Fibroblast of skin of right biceps (primary cell): ENCODE data around the gene NAA38.

Source experiments
- DNase-seq: peaks from one replicate; pipeline ENCODE4 v3.0.0-alpha.2; 2013

Gene NAA38

DNA sequence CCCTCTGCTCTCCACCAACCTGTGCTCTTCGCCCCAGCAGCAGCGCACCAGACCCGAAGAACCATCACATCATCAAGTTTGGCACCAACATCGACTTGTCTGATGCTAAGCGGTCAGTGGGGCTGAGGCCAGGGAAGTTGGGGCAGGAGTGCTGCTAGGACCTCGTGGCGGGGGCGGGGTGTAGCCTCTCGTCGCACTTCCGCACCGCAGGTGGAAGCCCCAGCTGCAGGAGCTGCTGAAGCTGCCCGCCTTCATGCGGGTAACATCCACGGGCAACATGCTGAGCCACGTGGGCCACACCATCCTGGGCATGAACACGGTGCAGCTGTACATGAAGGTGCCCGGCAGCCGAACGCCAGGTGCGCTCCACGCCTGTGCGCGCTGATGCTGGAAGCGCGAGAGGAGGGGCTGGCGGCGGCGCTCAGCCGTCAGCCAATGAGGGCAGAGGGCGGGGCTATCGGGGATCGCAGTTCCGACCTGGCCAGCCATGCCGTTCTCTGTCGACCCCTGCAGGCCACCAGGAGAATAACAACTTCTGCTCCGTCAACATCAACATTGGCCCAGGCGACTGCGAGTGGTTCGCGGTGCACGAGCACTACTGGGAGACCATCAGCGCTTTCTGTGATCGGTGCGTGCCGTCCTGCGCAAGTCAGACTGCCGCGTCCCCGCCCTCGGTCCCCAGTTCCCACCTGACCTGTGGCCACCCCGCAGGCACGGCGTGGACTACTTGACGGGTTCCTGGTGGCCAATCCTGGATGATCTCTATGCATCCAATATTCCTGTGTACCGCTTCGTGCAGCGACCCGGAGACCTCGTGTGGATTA, 5.7 kb downstream of the NAA38 start:
- peak; percentile 82 for DNase-seq

DNA sequence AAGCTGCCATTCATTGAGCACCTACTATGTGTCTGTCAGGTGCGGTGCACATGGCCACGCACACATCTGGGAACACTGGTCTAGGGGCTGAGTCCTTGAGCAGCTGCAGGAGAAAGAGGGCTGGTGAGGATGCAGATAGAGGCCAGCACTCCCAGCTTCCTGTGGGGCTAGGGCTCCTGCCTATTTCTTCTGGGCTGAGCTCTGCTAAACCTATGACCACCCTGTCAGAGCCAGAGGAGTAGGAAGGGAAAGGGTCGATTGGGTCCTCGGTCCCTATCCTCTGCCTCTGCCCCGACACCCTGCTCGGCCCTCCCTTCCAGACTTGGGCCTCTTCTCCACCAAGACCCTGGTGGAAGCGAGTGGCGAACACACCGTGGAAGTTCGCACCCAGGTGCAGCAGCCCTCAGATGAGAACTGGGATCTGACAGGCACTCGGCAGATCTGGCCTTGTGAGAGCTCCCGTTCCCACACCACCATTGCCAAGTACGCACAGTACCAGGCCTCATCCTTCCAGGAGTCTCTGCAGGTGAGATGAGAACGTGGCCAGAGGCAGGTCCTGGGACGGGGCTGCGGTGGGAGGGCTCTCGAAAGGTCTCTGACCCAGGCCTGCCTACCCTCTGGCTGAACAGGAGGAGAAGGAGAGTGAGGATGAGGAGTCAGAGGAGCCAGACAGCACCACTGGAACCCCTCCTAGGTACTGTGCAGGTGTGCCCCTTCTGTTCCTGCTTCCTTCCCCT, 6.5 kb downstream of the NAA38 start:
- no peak for DNase-seq

DNA sequence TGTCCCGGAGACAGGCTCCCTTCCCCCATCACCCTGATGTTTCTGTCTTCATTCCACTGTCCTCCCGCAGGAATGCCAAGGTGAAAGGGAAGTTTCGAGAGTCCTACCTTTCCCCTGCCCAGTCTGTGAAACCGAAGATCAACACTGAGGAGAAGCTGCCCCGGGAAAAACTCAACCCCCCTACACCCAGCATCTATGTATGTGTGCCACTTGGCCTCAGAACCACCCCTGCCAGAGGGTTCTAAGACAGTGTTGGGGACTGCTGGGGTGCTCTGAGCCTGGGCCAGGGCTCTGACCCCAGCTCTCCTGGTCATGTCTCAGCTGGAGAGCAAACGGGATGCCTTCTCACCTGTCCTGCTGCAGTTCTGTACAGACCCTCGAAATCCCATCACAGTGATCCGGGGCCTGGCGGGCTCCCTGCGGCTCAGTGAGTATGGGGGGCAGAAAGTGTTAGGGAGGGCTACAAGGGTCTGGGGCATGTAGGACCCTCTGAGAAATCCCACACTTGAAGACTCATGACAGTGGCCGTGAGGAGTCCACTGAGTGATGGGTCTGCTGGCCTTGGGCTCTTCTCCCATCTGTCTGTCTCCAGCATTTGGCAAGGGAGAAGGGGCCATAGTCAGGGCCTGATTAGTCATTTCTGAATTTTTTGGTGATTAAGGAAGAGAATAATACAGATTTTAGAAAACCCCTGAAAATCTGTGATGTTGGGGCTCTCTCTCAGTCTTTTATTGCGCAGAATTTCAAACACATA, 7.4 kb downstream of the NAA38 start:
- DNase-seq = no peak

DNA sequence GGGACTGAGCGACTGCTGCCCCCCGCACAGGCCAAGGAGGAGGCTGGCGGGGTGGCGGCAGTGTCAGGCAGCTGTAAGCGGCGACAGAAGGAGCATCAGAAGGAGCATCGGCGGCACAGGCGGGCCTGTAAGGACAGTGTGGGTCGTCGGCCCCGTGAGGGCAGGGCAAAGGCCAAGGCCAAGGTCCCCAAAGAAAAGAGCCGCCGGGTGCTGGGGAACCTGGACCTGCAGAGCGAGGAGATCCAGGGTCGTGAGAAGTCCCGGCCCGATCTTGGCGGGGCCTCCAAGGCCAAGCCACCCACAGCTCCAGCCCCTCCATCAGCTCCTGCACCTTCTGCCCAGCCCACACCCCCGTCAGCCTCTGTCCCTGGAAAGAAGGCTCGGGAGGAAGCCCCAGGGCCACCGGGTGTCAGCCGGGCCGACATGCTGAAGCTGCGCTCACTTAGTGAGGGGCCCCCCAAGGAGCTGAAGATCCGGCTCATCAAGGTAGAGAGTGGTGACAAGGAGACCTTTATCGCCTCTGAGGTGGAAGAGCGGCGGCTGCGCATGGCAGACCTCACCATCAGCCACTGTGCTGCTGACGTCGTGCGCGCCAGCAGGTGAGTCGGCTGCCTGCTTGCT, 8.1 kb downstream of the NAA38 start:
- no peak for DNase-seq

DNA sequence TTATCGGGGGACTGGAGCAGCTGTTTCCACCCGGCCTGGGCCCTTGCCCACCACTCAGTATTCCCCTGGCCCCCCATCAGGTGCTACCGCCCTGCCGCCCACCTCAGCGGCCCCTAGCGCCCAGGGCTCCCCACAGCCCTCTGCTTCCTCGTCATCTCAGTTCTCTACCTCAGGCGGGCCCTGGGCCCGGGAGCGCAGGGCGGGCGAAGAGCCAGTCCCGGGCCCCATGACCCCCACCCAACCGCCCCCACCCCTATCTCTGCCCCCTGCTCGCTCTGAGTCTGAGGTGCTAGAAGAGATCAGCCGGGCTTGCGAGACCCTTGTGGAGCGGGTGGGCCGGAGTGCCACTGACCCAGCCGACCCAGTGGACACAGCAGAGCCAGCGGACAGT, 8.6 kb downstream of the NAA38 start:
- DNase-seq = no peak

DNA sequence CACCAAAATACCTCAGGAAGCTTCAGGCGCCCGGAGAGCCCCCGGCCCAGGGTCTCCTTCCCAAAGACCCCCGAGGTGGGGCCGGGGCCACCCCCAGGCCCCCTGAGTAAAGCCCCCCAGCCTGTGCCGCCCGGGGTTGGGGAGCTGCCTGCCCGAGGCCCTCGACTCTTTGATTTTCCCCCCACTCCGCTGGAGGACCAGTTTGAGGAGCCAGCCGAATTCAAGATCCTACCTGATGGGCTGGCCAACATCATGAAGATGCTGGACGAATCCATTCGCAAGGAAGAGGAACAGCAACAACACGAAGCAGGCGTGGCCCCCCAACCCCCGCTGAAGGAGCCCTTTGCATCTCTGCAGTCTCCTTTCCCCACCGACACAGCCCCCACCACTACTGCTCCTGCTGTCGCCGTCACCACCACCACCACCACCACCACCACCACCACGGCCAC, 9.2 kb downstream of the NAA38 start:
- no peak for DNase-seq

DNA sequence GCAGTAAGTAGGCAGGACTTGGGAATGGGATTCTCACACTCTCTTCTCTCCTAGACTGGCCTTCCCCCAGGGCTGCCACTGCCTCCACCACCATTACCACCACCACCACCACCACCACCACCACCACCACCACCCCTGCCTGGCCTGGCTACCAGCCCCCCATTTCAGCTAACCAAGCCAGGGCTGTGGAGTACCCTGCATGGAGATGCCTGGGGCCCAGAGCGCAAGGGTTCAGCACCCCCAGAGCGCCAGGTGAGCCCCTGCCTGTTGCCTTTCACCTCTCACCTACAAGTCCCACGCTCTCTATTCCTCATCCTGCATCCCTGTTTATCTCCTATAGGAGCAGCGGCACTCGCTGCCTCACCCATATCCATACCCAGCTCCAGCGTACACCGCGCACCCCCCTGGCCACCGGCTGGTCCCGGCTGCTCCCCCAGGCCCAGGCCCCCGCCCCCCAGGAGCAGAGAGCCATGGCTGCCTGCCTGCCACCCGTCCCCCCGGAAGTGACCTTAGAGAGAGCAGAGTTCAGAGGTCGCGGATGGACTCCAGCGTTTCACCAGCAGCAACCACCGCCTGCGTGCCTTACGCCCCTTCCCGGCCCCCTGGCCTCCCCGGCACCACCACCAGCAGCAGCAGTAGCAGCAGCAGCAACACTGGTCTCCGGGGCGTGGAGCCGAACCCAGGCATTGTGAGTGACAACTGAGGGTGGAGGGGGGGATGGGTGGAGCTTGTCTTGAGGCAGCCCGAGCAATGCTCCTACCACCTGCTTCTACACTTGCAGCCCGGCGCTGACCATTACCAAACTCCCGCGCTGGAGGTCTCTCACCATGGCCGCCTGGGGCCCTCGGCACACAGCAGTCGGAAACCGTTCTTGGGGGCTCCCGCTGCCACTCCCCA, 10.3 kb downstream of the NAA38 start:
- no peak for DNase-seq

DNA sequence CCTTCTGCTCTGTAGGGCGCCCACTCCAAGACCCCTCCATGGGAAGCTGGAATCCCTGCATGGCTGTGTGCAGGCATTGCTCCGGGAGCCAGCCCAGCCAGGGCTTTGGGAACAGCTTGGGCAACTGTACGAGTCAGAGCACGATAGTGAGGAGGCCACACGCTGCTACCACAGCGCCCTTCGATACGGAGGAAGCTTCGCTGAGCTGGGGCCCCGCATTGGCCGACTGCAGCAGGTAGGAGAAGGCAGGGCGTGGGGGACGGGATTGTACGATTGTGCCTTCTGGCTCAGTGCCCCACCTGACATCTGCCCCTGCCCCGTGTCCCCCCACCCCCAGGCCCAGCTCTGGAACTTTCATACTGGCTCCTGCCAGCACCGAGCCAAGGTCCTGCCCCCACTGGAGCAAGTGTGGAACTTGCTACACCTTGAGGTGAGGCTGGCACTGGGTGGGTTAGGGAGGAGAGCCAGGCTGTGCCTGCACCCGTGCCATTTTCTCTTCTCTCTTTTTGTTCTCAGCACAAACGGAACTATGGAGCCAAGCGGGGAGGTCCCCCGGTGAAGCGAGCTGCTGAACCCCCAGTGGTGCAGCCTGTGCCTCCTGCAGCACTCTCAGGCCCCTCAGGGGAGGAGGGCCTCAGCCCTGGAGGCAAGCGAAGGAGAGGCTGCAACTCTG, 11.2 kb downstream of the NAA38 start:
- no peak for DNase-seq

DNA sequence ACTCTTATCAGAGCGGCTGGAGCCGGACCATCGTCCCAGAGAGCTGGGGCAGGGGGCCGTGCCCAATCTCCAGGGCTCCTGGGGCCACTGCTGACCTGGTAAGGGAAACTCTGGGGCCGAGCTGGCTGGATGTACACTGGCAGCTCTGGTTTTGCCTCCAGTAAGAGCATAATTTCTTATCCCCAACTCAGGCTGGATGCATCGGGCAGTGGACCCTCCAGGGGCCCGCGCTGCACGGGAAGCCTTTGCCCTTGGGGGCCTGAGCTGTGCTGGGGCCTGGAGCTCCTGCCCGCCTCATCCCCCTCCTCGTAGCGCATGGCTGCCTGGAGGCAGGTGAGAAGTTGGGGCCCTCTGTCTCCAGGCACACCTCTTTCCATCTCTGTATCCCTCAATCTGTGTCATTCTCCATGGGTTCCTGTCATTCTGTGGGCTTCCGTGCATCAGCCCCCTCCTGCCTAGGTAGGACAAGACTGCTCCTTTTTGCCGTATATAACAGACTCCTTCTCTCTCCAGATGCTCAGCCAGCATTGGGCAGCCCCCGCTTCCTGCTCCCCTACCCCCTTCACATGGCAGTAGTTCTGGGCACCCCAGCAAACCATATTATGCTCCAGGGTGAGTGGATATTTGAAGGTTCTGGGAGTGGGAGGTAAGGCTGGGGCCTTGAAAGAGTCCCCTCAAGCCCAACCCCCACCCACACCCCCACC, 11.8 kb downstream of the NAA38 start:
- DNase-seq = no peak

DNA sequence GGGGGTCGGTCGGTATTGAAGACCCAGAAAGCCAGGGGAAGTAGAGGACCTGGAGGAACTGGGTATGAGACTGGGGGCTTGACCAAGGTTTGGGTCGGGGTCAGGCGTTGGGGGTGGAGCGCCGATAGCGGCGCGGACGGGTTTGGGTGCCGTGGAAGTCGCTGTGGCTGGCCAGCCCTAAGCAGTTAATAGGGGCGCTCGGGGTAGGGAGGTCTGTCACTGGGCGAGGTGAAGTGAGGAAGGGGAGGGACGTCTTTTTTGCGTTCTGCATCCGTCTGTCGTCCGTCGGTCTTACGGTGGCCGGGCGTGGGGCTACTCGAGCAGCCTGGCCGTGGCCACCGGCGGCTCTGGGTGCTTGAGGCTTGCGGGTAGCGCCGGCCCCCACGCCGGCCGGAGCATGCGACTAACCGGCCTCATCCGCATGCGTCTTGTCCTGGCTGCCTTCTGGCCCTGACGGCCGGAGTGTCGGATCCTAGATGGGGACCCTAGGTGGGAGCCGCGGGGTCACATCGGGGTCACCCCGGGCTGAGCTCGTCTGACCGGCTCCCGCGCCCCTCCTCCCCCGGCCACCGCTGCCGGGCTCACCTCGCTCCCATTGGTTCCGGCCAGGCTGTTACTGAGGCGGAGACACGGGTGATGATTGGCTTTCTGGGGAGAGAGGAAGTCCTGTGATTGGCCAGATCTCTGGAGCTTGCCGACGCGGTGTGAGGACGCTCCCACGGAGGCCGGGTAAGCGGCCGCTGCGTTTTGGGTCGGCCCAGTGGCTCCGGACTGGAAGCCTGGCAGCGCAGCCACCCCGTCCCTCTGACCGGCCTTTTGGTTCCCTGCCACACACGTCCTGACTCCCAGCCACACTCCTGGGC, 12.8 kb downstream of the NAA38 start:
- DNase-seq = peak; percentile 93

DNA sequence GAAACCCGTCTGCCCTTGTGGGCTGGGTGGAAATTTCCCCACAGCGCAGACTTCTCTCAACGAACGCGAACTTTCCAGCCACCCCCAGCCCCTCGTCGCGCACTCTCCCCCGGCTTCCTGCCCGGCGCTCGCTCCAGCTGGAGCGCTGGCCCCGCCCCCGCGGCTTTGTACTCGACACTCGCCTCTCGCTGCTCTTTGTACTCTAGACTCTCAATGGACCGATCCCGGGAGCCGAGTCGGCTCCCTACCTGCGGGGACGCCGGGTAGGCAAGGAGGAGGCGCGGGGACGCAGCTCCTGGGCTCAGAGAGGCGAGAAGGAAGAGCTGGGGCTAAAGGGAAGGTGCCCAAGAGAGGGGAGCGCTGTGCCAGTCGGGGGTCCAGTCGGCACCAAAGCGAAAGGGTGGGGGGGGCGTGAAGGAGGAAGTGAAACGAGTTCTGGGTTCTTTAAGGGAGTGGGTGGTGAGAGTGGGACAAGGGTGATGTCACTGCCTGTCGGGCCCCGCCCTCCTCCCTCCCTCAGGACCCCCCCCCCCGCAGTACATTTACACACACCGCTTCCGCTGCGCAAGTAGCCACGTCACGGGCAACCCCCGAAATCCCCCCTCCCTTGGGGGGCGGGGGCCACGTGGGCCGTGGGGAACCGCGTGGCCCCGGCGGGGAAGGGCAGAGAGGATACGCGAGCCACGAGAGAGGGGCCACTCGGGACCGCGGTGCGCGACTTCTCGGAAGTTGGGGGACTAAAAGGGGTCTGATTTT, 13.6 kb downstream of the NAA38 start:
- DNase-seq = peak; percentile 84

DNA sequence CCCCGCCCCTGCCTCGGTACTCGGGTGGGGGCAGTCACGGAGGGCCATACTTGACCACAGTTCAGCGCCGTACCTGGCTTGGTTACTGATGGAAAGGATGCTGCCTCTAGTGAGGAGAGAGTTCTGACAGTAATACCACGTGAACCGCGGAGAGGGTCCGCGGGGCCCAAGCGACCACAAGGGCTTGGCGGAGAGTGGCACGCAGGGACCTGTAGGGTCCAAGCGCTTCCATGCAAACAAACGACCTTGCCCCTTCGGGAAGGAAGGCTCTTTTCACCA, 14.2 kb downstream of the NAA38 start:
- no peak for DNase-seq

DNA sequence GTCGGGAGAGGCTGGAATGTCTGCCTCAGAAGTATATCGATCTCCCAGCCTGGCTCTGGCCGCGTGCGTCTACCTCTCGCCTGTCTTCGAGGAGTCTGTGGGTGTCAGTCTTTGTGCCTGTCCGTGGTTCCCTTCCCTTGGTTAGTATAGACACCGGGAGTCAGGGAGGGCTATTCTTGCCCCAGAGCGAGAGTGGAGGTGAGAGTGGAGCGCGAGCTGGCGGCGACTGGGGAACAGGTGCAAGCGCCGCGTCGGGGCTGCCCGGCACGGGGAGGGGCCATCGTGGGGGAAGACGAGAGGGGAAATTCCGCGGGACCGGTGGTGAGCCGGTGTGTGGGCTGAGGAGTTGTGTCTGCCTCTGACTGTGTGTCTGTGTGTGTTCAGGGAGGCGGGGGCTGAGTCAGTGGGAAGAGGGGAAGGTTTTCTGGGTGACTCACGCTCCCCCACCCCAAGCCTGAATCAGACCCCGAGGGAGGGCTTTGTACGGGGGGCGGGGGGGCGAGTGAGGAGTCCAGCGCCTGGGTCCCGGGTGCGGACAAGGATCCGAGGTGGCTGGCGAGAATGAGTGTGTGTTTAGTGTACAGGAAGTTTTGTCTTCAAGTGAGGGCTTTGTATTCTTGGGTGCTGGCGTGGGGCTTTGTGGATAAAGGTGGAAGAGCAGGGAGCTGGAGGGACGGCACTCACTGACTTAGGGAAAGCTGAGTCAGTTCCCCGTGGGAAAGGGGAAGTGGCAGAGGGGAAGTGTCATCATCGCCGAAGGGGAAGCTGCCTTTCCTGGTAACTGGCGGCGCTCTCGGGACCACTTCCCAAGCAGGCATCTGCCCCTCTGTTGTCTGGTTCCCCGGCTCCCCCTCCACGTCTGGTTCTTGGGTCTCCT, 14.7 kb downstream of the NAA38 start:
- DNase-seq = peak; percentile 96

DNA sequence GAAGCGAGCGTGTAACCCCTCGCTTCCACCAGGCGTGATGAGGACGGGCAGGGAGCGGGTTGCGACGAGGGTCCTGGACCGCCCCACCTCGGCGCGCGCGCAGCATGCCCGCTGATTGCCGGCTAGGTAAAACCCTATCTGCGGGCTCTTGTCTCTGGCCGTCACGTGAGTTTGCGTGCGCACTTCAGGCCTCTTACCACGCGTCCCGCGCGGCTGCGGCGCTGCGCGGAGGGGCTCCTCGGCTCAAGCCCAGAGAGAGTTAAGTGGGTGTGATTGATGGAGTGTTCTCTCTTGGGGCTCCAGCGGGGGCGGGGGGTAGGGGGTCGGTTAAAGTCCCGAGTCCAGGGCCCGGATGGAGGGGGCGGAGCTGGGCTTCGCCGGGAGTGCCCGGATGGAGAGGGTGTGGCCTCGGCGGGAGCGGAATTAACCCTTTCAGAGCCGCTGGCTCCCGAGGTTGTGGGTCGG, 15.4 kb downstream of the NAA38 start:
- peak; percentile 90 for DNase-seq

DNA sequence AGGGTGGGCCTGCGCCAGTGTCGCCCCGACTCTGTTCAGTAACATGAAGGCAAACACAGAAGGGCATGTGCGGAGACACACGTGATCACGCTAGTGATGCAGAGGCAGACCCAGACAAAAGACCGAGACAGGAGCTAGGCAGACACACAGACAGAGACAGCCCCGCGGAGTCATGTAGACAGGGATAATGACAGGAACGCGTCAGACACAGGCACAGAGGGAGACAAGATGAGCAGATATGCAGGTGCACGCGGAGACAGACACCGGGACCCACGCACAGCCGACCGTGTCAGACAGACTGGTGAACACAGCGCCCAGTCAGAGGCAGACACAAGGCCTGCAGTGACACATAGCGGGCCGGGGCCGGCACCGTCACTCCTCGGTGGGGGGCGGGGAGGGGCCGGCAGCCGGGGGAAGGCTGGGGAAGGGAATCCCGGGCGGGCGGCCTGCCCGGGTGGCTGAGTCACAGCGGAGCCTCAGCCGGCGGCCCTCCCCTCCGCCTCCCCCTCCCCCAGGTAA, 15.9 kb downstream of the NAA38 start:
- DNase-seq = peak; percentile 95

DNA sequence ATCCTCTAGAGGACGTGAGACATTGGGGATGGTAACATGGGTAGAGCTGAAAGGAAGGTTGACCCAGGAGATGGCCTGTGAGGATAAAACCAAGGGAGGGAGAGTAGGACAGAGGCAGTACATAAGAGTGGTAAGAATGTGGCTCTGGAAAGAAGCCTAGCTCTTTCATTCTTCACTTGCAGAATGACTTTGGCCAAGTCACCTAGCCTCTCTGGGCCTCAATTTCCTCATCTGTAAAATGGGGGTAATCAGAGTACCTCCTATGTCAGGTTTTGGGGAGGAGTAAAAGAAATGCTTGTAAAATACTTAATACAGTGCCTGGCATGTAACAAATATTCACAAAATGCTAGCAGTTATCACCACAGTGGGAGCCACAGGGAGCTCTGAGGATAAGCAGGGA, 16.5 kb downstream of the NAA38 start:
- no peak for DNase-seq

DNA sequence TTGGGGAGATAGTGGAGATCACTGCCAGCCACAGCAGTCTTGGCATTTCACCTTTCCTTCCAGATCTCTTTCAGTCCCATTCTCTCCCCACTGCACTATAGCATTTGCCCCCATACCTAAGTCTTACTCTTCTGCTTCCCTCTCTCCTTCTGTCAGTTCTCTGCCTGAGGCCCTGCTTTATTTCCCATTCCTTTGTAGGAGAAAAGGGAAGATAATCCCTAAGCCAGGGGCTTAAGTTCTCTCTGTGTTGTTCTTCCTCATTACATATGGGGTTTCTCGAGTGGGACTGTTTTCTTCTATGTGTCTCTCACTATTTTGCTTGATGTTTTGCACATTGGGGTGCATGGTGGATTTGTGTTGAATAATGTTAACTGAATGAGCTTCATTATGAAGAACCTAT, 16.9 kb downstream of the NAA38 start:
- DNase-seq = no peak

DNA sequence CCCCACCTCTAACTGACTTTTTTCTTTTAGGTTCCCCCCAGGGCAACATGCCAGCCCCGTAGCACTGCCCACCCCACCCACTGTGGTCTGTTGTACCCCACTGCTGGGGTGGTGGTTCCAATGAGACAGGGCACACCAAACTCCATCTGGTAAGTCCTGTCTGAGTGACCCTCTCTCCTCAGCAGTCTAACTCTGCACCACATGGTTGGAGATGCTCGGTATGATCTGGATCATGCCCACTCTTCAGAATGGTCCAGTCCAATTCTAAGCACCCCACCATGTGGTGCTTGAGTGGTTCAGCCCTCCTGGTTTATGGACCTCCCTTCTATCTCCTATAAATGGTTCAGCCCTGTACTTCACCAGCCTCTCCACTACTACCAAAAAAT, 17.5 kb downstream of the NAA38 start:
- DNase-seq = peak; percentile 61
